BE2C (cell line): ENCODE measurements around the gene SPTBN1.

Experiments used
- DNase-seq: peaks from one replicate; pipeline ENCODE4 v3.0.0-alpha.2; 2020
- H3K27me3 ChIP-seq: fragments of 250-450 bp; sonication (Bioruptor Pico); 2 replicates; pipeline ENCODE4 v1.5.1; 2020; ENCODE audit warnings: mild to moderate bottlenecking
- H3K36me3 ChIP-seq: fragments of 250-450 bp; sonication (Bioruptor Pico); 2 replicates; pipeline ENCODE4 v1.5.1; 2020; ENCODE audit warnings: mild to moderate bottlenecking
- H3K4me1 ChIP-seq: fragments of 250-450 bp; sonication (Bioruptor Pico); 2 replicates; pipeline ENCODE4 v1.5.1; 2020
- H3K4me3 ChIP-seq: 2 replicates; pipeline ENCODE4 v1.5.1; 2011; ENCODE audit warnings: low read depth, low read length
- H3K9me3 ChIP-seq: fragments of 250-450 bp; sonication (Bioruptor Pico); 2 replicates; pipeline ENCODE4 v1.5.1; 2020
- TF ChIP-seq, protein P1 (sequence below): IDR thresholded peaks from 2 replicates; pipeline ENCODE4 v1.5.1; 2012; ENCODE audit warnings: mild to moderate bottlenecking, low read depth, low read length

SPTBN1 gene

DNA sequence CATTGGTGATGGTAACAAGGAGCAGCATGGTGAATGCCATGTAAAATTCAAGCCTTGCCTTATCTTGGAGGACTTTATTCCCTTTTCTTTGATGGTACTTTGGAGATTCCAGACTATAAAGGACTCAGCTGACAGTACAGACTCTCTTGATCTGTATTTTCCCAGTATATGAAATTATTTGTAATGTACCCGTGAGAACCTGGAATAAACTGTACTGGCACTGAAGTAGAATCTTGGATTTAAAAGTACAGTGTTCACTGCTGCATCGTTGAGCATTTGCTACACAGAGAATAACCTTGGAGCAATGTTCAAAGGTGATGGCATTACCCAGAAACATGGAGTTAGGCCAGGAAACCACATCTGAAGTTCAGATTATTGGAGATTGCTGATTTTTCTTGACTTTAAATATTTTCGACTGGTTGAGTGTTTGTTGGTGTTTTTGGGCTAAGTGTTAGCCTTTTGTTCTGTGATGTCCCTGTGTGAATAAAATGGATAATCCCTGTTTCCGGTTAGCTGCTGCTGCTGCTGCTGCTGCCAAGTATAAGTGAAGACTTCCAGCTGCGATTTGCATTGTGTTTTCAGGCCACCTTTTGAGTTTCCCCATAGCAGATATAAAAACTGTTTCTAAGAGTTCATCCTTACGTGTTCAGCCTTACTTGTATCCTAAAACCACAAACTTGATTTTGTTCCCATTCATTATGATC lies 122.0 kb downstream of the SPTBN1 start:
- TF ChIP-seq, protein P1, sequence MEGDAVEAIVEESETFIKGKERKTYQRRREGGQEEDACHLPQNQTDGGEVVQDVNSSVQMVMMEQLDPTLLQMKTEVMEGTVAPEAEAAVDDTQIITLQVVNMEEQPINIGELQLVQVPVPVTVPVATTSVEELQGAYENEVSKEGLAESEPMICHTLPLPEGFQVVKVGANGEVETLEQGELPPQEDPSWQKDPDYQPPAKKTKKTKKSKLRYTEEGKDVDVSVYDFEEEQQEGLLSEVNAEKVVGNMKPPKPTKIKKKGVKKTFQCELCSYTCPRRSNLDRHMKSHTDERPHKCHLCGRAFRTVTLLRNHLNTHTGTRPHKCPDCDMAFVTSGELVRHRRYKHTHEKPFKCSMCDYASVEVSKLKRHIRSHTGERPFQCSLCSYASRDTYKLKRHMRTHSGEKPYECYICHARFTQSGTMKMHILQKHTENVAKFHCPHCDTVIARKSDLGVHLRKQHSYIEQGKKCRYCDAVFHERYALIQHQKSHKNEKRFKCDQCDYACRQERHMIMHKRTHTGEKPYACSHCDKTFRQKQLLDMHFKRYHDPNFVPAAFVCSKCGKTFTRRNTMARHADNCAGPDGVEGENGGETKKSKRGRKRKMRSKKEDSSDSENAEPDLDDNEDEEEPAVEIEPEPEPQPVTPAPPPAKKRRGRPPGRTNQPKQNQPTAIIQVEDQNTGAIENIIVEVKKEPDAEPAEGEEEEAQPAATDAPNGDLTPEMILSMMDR: no peak
- DNase-seq: no peak
- no peak overlapping the region for H3K4me3 ChIP-seq
- no peaks in the 10 kb centered on the region for H3K36me3 ChIP-seq
- H3K9me3 ChIP-seq: no peaks in the 10 kb centered on the region
- H3K27me3 ChIP-seq: no peaks in the 10 kb centered on the region
- H3K4me1 ChIP-seq: peaks cover 10% of the 10 kb centered on the region

- Histone ChIP-seq H3K4me3 (no peak overlapping the region), H3K36me3 (no peaks in the 10 kb centered on the region), H3K4me1 (peaks cover 10% of the 10 kb centered on the region), H3K27me3 (no peaks in the 10 kb centered on the region), H3K9me3 (no peaks in the 10 kb centered on the region)
- TF ChIP-seq, protein P1: no peak
- DNase-seq: no peak
Observed at GRCh38 chr2:54578648-54579045, 122.5 kb downstream of the SPTBN1 start.

DNA sequence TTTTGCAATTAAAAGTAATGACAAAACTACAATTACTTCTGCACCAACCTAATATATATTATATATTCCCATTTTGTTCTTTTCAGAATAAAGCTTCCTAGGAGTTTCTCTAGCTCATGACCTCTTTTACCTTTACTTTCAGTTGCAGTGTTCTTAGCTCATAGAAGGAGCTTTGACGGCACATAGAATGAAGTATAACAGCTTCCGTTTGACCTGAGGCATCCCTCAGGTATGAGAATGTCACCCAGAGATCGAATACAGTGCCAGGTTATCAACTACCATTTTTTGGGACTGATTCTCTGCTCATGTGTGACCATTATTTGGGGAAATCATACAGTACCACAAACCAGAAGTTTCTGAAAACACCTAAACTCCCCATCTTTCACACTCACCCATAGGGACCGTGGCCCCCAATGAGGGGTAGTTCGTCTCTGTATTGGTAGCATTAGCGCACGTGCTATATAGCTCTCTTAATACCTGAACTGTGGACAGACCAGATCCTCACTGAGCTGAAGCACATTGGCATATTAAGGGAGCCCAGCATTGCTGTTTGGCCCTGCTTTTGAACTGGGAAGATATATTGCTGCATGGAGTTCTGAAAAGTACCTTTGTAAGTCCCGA lies 123.0 kb downstream of the SPTBN1 start:
- DNase-seq: no peak
- Histone ChIP-seq H3K9me3 (no peaks in the 10 kb centered on the region), H3K4me3 (no peak overlapping the region), H3K4me1 (peaks cover 6% of the 10 kb centered on the region), H3K27me3 (no peaks in the 10 kb centered on the region), H3K36me3 (no peaks in the 10 kb centered on the region)
- TF ChIP-seq, protein P1: no peak

- no peak for DNase-seq
- Histone ChIP-seq H3K4me3 (no peak overlapping the region), H3K27me3 (no peaks in the 10 kb centered on the region), H3K36me3 (no peaks in the 10 kb centered on the region), H3K4me1 (peaks cover under 1% of the 10 kb centered on the region; the same call in 1 of the 2 replicates), H3K9me3 (no peaks in the 10 kb centered on the region)
- TF ChIP-seq, protein P1: no peak
Observed at GRCh38 chr2:54579682-54580620, 123.8 kb downstream of the SPTBN1 start.

- TF ChIP-seq, protein P1: no peak
- Histone ChIP-seq H3K9me3 (no peaks in the 10 kb centered on the region), H3K27me3 (no peaks in the 10 kb centered on the region), H3K4me1 (peaks cover 4% of the 10 kb centered on the region; the same call in 1 of the 2 replicates), H3K36me3 (no peaks in the 10 kb centered on the region), H3K4me3 (no peak overlapping the region)
- no peak for DNase-seq
Observed at GRCh38 chr2:54581326-54582039, 125.4 kb downstream of the SPTBN1 start.
